ENCODE results near the gene CLEC3B.

The CLEC3B gene

GRCh38 chr3:45002139-45002660 lies 23.9 kb upstream of the CLEC3B start:
- no peaks in the 10 kb centered on the region for H3K79me2 ChIP-seq (ENCODE audit: insufficient read depth, low read length)
- H3K4me3 ChIP-seq (ENCODE audit: low read depth, low read length, poor library complexity, severe bottlenecking) = no peak overlapping the region
- H4K20me1 ChIP-seq (ENCODE audit: insufficient read depth, low read length) = no peaks in the 10 kb centered on the region
- no peak for TF ChIP-seq EZH2 (IDR thresholded peaks at IDR 0.05; ENCODE audit: borderline replicate concordance, low read length)
- no peak for TF ChIP-seq CTCF (IDR thresholded peaks at IDR 0.05; ENCODE audit: low read length)
- no peak overlapping the region for H3K27ac ChIP-seq (ENCODE audit: low read depth, low read length, poor library complexity, severe bottlenecking)
- no peak overlapping the region for H2AFZ ChIP-seq (ENCODE audit: low read length)
- 0 out of 2 replicates have a peak, but pooled peaks cover 3% of the 10 kb centered on the region for H3F3A ChIP-seq (ENCODE audit: insufficient read depth, low read length)
- H3K4me2 ChIP-seq (ENCODE audit: low read length) = no peak overlapping the region
- H3K4me1 ChIP-seq (ENCODE audit: insufficient read depth, low read length, severe bottlenecking) = no peaks in the 10 kb centered on the region
- H3K36me3 ChIP-seq (ENCODE audit: insufficient read depth, low read length) = peaks cover 88% of the 10 kb centered on the region
- no peaks in the 10 kb centered on the region for H3K27me3 ChIP-seq (ENCODE audit: insufficient read depth, low read length)
- peaks cover 2% of the 10 kb centered on the region; the same call in 1 of the 2 replicates for H3K9me3 ChIP-seq (ENCODE audit: low read length)
- no peaks in the 10 kb centered on the region for H3K9me2 ChIP-seq (ENCODE audit: low read depth, low read length)
- no peak overlapping the region for H3K9ac ChIP-seq (ENCODE audit: low read length)

- peaks cover 88% of the 10 kb centered on the region for H3K36me3 ChIP-seq (ENCODE audit: insufficient read depth, low read length)
- H3K27me3 ChIP-seq (ENCODE audit: insufficient read depth, low read length) = no peaks in the 10 kb centered on the region
These were observed 23.4 kb upstream of the CLEC3B start for GRCh38 chr3:45002720-45003119.

GRCh38 chr3:45003406-45003805 lies 22.7 kb upstream of the CLEC3B start:
- Histone ChIP-seq H3F3A (ENCODE audit: insufficient read depth, low read length) (0 out of 2 replicates have a peak, but pooled peaks cover 3% of the 10 kb centered on the region), H4K20me1 (ENCODE audit: insufficient read depth, low read length) (no peaks in the 10 kb centered on the region), H3K79me2 (ENCODE audit: insufficient read depth, low read length) (no peaks in the 10 kb centered on the region), H3K27me3 (ENCODE audit: insufficient read depth, low read length) (no peaks in the 10 kb centered on the region), H3K4me1 (ENCODE audit: insufficient read depth, low read length, severe bottlenecking) (no peaks in the 10 kb centered on the region), H3K9me2 (ENCODE audit: low read depth, low read length) (no peaks in the 10 kb centered on the region), H2AFZ (ENCODE audit: low read length) (no peak overlapping the region), H3K9me3 (ENCODE audit: low read length) (peaks cover 2% of the 10 kb centered on the region; the same call in 1 of the 2 replicates), H3K9ac (ENCODE audit: low read length) (no peak overlapping the region), H3K27ac (ENCODE audit: low read depth, low read length, poor library complexity, severe bottlenecking) (no peak overlapping the region), H3K4me2 (ENCODE audit: low read length) (no peak overlapping the region), H3K36me3 (ENCODE audit: insufficient read depth, low read length) (peaks cover 87% of the 10 kb centered on the region), H3K4me3 (ENCODE audit: low read depth, low read length, poor library complexity, severe bottlenecking) (no peak overlapping the region)
- TF ChIP-seq EZH2 (IDR thresholded peaks at IDR 0.05; ENCODE audit: borderline replicate concordance, low read length) (no peak), CTCF (IDR thresholded peaks at IDR 0.05; ENCODE audit: low read length) (no peak)

More at GRCh38 chr3:45002720-45003119, 23.4 kb upstream of the CLEC3B start:
- Histone ChIP-seq H3K9me2 (ENCODE audit: low read depth, low read length) (no peaks in the 10 kb centered on the region), H3K4me1 (ENCODE audit: insufficient read depth, low read length, severe bottlenecking) (no peaks in the 10 kb centered on the region), H3K4me2 (ENCODE audit: low read length) (no peak overlapping the region), H2AFZ (ENCODE audit: low read length) (no peak overlapping the region), H3K27ac (ENCODE audit: low read depth, low read length, poor library complexity, severe bottlenecking) (no peak overlapping the region), H3F3A (ENCODE audit: insufficient read depth, low read length) (0 out of 2 replicates have a peak, but pooled peaks cover 3% of the 10 kb centered on the region), H3K9ac (ENCODE audit: low read length) (no peak overlapping the region), H4K20me1 (ENCODE audit: insufficient read depth, low read length) (no peaks in the 10 kb centered on the region), H3K9me3 (ENCODE audit: low read length) (peaks cover 2% of the 10 kb centered on the region; the same call in 1 of the 2 replicates), H3K79me2 (ENCODE audit: insufficient read depth, low read length) (no peaks in the 10 kb centered on the region), H3K4me3 (ENCODE audit: low read depth, low read length, poor library complexity, severe bottlenecking) (no peak overlapping the region)
- TF ChIP-seq CTCF (IDR thresholded peaks at IDR 0.05; ENCODE audit: low read length) (no peak), EZH2 (IDR thresholded peaks at IDR 0.05; ENCODE audit: borderline replicate concordance, low read length) (no peak)
